Esophagus squamous epithelium (tissue), 4 donors: ENCODE data around the gene B9D2.

Source experiments
- CTCF ChIP-seq, 6 experiments: fragments of 450-650 bp in 4 of 6; fragments of 200-600 bp in 2 of 6; sonication (generic) in 2 of 6; IDR thresholded peaks; one replicate each; pipeline ENCODE4 v1.5.1; 2016 to 2019; ENCODE audit warnings: antibody characterized with exemption in 6 of 6, mild to moderate bottlenecking in 4 of 6, moderate library complexity in 4 of 6
- POLR2A ChIP-seq, 4 donors: fragments of 450-650 bp; IDR thresholded peaks; one replicate each; pipeline ENCODE4 v1.6.1; 2017; ENCODE audit warnings: antibody characterized with exemption in 4 of 4, mild to moderate bottlenecking in 4 of 4, moderate library complexity in 3 of 4

DNA sequence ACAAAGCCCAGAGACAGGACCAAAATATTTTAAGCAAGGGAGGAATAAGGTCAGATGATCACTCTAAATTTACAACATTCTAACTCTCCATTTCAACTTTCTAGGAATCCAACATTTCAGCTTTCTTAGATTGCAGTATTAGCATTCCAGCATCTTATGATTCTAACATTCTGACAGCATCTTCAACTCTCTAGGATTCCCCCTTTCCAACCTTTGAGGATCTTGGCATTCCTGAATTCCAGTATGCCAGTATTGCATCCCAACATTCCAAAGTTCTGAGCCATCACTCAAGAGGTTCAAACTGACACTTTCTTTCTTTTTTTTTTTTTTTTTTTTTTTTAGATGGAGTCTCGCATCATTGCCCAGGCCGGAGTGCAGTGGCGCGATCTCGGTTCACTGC, 24.0 kb downstream of the B9D2 start:
- TF ChIP-seq CTCF (IDR thresholded peaks at IDR 0.05): no peak
- no peak for TF ChIP-seq POLR2A (IDR thresholded peaks at IDR 0.05)
